Tibial nerve (tissue), 4 donors: ENCODE data around the gene FMC1. TPM values are rescaled to one million over a fixed set of nuclear protein-coding genes. Genes with fewer than 3 reads are reported as not detected.
"Not testable (repeated sequence)": the region's sequence is repeated elsewhere in the genome, so short reads cannot be mapped to it uniquely, and the experiment has no call there.

Source experiments
- DNase-seq, 2 donors: peaks; one replicate each; pipeline ENCODE4 v3.0.0-alpha.2; 2019; ENCODE audit warnings: low spot score in 2 of 2
- H3K27ac ChIP-seq, 4 donors: fragments of 200-600 bp; sonication (generic) in 3 of 4; one replicate each; pipeline ENCODE4 v1.5.1; 2017 to 2019; ENCODE audit warnings: mild to moderate bottlenecking in 1 of 4
- H3K27me3 ChIP-seq, 2 donors: fragments of 200-600 bp; sonication (generic) in 1 of 2; one replicate each; pipeline versions ENCODE4 v1.5.1 to v1.6.0; 2017 to 2019
- H3K36me3 ChIP-seq, 3 donors: fragments of 200-600 bp; sonication (generic); one replicate each; pipeline ENCODE4 v1.5.1; 2018 to 2019
- H3K4me1 ChIP-seq, 4 donors: fragments of 200-600 bp; sonication (generic) in 3 of 4; one replicate each; pipeline ENCODE4 v1.5.1; 2017 to 2019
- H3K4me3 ChIP-seq, 4 donors: fragments of 200-600 bp; sonication (generic) in 3 of 4; one replicate each; pipeline ENCODE4 v1.5.1; 2017 to 2019; ENCODE audit warnings: mild to moderate bottlenecking in 1 of 4, moderate library complexity in 1 of 4
- H3K9me3 ChIP-seq, 4 donors: fragments of 200-600 bp; sonication (generic) in 3 of 4; one replicate each; pipeline ENCODE4 v1.5.1; 2017 to 2019
- EP300 ChIP-seq, 2 donors: sonication (generic); formaldehyde crosslinking; IDR thresholded peaks; one replicate each; pipeline ENCODE4 v1.6.1; 2017; ENCODE audit warnings: antibody characterized with exemption in 2 of 2, mild to moderate bottlenecking in 1 of 2
- POLR2A ChIP-seq, 2 donors: fragments of 450-650 bp; IDR thresholded peaks; one replicate each; pipeline ENCODE4 v1.6.1; 2017; ENCODE audit warnings: antibody characterized with exemption in 2 of 2, mild to moderate bottlenecking in 2 of 2, moderate library complexity in 2 of 2
- WGBS, 2 donors: methylation state at CpG; one replicate each; pipeline ENCODE4 v1.1.5; 2018; 5-methylcytosine and 5-hydroxymethylcytosine counted together
- total RNA-seq, 4 donors: library from RNA; depleted of rRNA; stranded (reverse); fragments of >200 nt; gene quantifications; one replicate each; pipeline ENCODE4 v1.1.0, GENCODE V29; 2016
- TF ChIP-seq, protein P1 (sequence below), 5 experiments: fragments of 200-600 bp in 3 of 5; fragments of 450-650 bp in 2 of 5; sonication (generic) in 3 of 5; IDR thresholded peaks; one replicate each; pipeline ENCODE4 v1.5.1; 2016 to 2019; ENCODE audit warnings: antibody characterized with exemption in 5 of 5, mild to moderate bottlenecking in 3 of 5, moderate library complexity in 2 of 5

The FMC1 gene
- total RNA-seq, 4 donors from 2014 or later, result 5.9 to 8.6 (median 7.5) TPM

DNA sequence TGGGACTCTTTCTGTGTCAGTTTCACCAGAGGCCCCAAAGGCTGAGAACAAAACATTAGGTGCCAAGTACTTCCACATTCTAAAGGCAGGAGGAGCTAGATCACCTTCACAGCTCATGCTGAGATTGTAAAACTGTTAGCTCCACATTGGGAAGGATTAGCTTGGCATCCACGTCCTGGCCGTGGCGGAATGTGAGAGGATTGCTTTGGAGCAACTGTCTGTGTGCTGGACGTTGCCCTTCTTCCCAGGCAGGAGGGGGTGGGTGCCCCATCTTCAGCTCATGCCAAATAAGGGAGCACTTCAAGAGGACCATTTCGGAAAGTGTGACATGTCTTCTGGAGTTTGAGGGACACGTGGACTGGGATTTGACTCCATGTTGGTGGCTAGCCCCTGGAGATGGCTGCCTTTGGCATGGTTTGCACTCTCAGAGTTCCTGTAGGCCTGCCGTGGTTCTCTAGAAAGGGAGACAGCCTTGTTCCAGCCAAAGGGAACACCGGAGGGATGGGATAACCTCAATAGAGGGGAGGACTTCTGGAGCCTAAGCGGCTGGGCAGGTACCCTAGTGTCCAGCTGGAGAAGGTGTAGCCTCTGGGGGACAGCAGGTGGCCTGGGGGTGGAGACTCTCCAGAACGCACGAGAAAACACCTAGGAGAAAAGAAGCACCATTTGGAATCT, 19.9 kb upstream of the FMC1 start:
- no peaks in the 10 kb centered on the region for H3K9me3 ChIP-seq
- H3K27me3 ChIP-seq, result no peaks in the 10 kb centered on the region
- DNase-seq, result no peak
- H3K36me3 ChIP-seq, result no peaks in the 10 kb centered on the region
- 61 to 65% methylated on average over 11 of the region's 11 CpGs for WGBS, 2 donors
- H3K4me3 ChIP-seq, result no peak overlapping the region
- no peak for TF ChIP-seq POLR2A (IDR thresholded peaks at IDR 0.05)
- TF ChIP-seq, protein P1, sequence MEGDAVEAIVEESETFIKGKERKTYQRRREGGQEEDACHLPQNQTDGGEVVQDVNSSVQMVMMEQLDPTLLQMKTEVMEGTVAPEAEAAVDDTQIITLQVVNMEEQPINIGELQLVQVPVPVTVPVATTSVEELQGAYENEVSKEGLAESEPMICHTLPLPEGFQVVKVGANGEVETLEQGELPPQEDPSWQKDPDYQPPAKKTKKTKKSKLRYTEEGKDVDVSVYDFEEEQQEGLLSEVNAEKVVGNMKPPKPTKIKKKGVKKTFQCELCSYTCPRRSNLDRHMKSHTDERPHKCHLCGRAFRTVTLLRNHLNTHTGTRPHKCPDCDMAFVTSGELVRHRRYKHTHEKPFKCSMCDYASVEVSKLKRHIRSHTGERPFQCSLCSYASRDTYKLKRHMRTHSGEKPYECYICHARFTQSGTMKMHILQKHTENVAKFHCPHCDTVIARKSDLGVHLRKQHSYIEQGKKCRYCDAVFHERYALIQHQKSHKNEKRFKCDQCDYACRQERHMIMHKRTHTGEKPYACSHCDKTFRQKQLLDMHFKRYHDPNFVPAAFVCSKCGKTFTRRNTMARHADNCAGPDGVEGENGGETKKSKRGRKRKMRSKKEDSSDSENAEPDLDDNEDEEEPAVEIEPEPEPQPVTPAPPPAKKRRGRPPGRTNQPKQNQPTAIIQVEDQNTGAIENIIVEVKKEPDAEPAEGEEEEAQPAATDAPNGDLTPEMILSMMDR (IDR thresholded peaks at IDR 0.05), result peak in 1 of 5 experiments; percentile 13
- no peak for TF ChIP-seq EP300 (IDR thresholded peaks at IDR 0.05)
- no peak overlapping the region for H3K27ac ChIP-seq
- H3K4me1 ChIP-seq, result no peaks in the 10 kb centered on the region

DNA sequence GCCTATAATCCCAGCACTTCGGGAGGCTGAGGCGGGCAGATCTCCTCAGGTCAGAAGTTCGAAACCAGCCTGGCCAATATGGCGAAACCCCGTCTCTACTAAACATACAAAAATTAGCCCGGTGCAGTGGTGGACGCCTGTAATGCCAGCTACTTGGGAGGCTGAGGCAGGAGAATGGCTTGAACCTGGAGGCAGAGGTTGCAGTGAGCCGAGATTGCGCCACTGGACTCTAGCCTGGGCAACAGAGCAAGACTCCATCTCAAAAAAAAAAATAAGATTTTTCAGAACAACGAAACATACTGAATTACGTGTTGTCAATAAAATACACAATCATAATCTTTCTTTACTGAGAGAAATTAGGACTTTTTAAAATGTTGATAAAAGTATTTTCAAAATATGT, 16.4 kb upstream of the FMC1 start:
- 92 to 95% methylated on average over 11 of the region's 11 CpGs for WGBS, 2 donors
- not testable (repeated sequence) for H3K27ac ChIP-seq, DNase-seq, H3K9me3 ChIP-seq, H3K27me3 ChIP-seq, H3K4me3 ChIP-seq, H3K4me1 ChIP-seq, H3K36me3 ChIP-seq

DNA sequence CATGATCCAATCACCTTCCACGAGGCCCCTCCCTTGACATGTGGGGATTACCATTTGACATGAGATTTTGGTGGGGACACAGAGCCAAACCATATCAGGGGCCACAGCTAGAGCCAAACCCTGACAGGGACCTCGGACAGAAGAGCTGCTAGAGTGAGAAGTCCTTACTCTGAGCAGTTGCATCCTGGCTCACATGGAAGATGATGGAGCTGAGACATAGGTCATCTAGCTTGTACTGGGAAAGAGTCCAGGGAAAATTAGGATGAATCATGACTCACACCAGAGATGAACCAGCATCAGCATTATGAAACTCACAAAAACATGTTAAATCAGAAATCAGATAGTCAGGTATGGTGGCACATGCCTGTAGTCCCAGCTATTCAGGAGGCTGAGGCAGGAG, 12.8 kb upstream of the FMC1 start:
- Histone ChIP-seq H3K27me3 (no peaks in the 10 kb centered on the region), H3K36me3 (no peaks in the 10 kb centered on the region), H3K4me1 (no peaks in the 10 kb centered on the region), H3K9me3 (no peaks in the 10 kb centered on the region), H3K4me3 (no peak overlapping the region), H3K27ac (no peak overlapping the region)
- no peak for DNase-seq
- no peak for TF ChIP-seq EP300 (IDR thresholded peaks at IDR 0.05)
- no peak for TF ChIP-seq POLR2A (IDR thresholded peaks at IDR 0.05)
- TF ChIP-seq, protein P1 (IDR thresholded peaks at IDR 0.05), result no peak
- 53 to 83% methylated on average over 2 of the region's 2 CpGs for WGBS, 2 donors

DNA sequence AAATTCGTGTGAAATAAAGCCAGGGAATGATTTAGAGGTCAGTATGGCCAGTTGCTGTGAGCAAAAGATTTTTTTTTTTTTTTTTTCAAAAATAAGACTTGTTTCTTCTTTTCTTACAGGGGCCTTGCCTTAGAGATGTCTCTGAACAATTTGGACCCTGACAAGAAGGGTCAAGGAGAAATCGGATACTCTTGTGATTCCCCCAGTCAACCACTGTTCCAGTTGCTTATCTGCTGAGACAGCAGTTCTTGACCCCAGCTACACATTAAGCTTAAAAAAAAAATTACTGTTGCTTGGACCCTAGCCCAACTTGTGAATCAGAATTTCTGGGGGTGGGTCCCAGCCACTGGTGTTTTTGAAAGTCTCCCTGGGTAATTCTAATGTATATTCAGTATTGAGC, 12.0 kb upstream of the FMC1 start:
- Histone ChIP-seq H3K27me3 (no peaks in the 10 kb centered on the region), H3K9me3 (no peaks in the 10 kb centered on the region), H3K4me3 (no peak overlapping the region), H3K4me1 (no peaks in the 10 kb centered on the region), H3K36me3 (no peaks in the 10 kb centered on the region), H3K27ac (no peak overlapping the region)
- WGBS, 2 donors, result 40 to 48% methylated on average over 2 of the region's 2 CpGs
- TF ChIP-seq, protein P1 (IDR thresholded peaks at IDR 0.05), result no peak
- TF ChIP-seq POLR2A (IDR thresholded peaks at IDR 0.05), result no peak
- no peak for TF ChIP-seq EP300 (IDR thresholded peaks at IDR 0.05)
- DNase-seq, result no peak

DNA sequence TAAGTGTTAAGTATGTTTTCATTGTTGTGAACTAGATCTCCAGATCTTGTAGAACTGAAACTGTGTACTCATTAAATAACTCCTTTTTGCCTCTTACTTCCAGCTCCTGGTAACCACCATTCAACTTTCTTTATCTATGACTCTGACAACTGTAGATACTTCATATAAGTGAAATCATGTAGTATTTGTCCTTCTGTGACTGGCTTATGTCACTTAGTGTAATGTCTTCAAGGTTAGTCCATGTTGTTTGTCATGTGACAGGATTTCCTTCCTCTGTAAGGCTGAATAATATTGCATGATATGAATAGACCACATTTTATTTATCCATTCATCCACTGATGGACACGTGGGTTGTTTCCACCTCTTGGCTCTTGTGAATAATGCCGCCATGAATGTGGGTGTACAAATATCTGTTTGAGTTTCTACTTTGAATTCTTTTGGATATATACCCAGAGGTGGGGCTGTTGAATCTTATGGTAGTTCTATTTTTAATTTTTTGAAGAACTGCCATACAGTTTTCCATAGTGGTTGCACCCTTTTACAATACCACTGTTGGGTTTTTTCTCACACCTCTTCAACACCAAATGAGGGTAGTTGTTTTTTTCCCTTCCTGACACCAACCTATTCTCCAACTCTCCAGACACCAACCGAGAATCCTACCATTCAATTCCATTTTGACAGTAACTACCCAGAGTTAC, 10.7 kb upstream of the FMC1 start:
- Histone ChIP-seq H3K4me1 (no peaks in the 10 kb centered on the region), H3K27me3 (no peaks in the 10 kb centered on the region), H3K27ac (no peak overlapping the region), H3K4me3 (no peak overlapping the region), H3K9me3 (no peaks in the 10 kb centered on the region), H3K36me3 (no peaks in the 10 kb centered on the region)
- DNase-seq, result no peak
- 79 to 81% methylated on average over 3 of the region's 3 CpGs for WGBS, 2 donors
- TF ChIP-seq, protein P1 (IDR thresholded peaks at IDR 0.05), result no peak
- no peak for TF ChIP-seq EP300 (IDR thresholded peaks at IDR 0.05)
